DMS79 treated with DMSO at 0.1 percent for 48 hours (cell line): ENCODE results near the gene SLC52A1.
"Not testable (repeated sequence)": the region's sequence is repeated elsewhere in the genome, so short reads cannot be mapped to it uniquely, and the experiment has no call there.

Experiments
- DNase-seq: peaks from one replicate; lab custom pipeline; 2025; lab: John Stamatoyannopoulos, UW

Gene SLC52A1

DNA sequence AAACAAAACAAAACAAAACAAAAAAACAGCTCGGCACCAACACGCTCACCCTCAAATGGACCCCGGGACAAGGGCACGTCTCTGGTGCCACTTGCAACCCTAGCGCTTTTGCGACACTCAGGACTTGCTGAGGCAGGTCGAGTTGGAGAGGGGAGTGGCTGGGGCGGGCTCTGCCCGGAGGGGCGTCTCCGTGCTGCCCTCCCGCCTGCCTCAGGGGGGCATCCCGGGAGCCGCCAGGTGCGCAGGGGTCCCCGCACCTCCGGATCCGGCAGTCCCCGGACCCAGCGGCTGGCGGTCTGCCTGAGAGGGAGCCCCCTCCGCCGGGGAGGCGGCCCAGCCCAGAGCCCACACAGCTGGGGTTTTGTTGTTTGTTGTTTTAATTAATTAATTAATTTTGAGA, at the start of gene SLC52A1:
TSS of gene SLC52A1 (minus strand) at position 112 of the 400 bp plus-strand sequence. CDS start 820 bp downstream, outside the sequence.
- DNase-seq, result peak; percentile 47

DNA sequence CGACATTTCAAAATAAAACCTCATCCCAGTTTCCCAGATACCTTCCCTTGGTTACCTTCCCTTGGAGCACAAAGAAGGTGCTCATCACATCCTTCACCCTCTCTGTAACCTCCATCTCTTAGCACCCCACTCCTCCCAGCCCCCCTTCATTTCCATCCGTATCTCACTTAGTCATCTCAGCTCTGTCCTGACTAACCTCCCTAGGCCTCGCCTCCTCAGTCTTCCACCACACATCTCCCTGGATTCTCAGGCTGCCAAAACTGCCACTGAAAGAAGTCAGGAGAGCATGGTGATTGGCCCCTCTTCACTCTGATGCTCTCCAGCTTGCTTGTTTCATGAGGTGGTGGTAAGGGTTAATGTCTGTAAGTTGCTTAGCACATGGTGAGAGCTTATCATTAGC, 45.4 kb upstream of the SLC52A1 start:
- DNase-seq, result no peak

DNA sequence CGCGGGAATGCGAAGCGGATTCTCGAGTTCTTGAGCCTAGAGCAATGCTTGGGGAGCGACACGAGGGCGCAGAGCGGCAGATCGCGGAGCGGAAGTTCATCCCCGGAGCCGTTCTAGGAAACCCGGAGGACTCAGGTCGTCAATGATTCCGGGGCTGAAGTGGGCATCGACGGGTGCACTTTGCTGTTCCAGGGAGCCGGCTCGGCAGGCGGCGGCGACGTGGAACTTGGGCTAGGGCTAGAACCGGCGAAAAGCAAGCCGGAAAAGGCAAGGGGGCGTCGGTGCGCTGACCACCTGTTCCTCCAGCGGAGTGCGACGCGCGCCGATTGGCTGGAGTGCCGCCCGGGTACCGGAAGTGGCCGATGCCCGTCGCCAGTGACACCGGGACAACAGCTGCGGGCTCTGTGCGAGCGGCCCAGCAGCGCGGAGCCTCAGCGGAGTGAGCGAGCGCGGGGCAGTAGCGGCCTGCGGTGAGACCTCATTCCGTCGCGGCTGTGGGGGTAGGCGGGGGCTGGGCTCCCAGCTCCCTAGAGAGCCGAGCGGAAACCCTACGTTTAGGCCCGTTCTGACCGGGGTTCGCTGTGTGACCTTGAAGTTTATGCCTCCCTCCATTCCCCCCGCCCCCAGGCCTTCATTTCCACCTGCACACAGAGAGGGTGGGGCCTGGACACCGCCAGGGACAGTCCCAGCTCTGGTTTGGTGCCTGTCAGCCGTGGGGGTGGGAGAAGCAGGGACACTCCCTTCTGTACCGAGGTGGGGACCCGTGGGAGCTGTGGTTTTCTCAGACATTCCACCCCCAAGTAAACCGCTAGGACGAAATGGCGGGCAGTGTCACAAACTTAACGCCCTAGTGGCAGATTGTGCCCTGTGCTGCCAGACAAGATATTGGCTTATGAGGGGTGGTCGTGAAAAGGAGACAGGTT, 43.1 kb upstream of the SLC52A1 start, which contains the start of gene ZFP3:
TSS of gene ZFP3 (plus strand) at position 362 of the 923 bp plus-strand sequence. CDS start 13,038 bp downstream, outside the sequence.
- DNase-seq, result peak; percentile 96

DNA sequence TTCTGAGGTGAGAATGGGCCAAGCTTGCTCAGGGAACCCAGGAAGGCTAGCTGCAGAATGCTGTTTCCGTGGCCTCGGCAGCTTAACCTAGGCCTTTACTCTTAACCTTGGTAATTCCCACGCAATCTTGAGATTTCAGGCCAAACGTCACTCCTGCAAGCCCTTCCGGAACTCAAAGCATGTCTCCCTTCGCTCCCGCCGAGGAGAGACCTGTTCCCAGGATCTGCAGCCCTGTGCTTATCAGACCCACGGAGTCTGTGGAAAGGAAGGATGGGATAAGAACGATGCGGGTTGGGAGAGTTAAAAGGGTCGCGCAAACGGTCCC, 42.5 kb upstream of the SLC52A1 start:
- no peak for DNase-seq

DNA sequence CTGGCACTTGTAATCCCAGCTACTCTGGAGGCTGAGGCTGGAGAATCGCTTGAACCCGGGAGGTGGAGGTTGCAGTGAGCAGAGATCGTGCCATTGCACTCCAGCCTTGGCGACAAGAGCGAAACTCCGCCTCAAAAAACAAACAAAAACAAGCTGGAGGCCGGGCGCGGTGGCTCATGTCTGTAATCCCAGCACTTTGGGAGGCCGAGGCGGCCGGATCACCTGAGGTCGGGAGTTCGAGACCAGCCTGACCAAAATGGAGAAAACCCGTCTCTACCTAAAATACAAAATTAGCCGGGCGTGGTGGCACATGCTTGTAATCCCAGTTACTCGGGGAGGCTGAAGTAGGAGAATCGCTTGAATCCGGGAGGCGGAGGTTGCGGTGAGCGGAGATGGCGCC, 42.0 kb upstream of the SLC52A1 start:
- DNase-seq, result not testable (repeated sequence)

DNA sequence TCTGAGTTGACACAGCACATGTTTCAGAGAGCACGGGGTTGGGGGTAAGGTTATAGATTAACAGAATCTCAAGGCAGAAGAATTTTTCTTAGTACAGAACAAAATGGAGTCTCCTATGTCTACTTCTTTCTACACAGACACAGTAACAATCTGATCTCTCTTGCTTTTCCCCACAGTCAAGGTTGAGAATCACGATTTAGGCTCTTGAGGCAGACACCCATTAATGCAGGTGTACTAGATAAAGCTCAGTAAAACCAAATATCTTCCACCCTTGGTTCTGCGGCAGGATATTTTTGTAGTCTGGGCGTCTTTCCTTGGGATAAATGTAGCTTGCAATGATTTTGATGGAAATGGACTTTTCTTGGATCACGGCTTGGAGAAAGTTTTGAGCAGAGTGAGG, 40.2 kb upstream of the SLC52A1 start:
- DNase-seq, result not testable (repeated sequence)

DNA sequence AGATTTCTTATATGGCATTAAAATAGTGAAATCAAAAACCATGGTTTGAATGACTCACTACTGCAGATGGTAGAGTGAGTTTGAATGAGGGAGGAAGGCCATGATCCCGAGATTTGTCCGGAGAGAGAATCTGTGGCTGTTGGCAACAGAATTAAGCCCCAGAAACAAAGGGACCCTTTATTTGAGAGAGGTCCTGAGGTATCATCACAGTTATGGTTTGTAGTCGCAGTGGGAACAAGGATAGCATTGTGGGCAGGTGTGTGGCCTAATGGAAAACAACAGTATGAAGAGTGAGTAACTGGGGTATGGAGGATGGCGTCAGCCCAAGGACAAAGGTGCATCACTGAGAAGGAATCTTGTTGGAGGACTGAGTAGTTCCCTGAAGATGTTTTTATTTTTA, 34.5 kb upstream of the SLC52A1 start:
- no peak for DNase-seq

DNA sequence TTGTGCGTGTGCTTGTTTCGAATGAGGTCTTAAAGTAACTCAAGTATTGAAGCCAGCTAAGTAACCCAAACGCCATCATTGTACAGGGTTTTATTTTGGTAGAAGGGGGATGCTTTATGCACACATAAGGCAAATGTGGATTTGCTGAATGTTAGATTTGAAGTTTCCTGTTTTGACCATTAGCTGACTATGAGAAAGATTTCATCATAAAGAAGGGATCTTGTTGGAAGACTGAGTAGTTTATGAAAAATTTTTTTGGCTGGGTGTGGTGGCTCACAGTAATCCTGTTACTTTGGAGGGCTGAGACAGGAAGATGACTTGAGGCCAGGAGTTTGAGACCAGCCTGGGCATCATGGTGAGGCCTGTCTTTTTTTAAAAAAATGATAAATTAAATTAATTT, 33.0 kb upstream of the SLC52A1 start:
- no peak for DNase-seq

DNA sequence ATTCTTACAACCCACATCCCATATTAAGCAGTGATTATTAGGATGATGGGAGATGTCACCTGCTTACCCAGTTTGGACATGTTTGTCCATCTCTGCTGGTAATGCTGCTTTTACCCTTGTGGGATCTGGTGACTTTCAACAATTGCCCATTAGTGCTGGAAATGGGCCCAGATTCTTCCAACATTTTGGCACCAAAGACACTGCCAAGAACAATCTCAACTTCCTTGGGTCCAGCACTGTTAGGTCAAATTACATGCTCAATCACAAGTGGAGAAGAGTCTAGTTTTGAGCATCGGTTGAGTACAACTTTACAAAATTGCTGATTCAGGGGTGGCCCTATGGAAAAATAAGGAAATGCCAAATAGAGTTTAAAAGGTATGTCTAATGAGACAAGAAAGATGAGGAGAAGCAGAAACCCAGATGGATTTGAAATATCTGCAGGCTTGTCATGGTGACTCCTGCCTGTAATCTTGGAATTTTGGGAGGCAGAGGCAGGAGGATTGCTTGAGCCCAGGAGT, 30.1 kb upstream of the SLC52A1 start:
- peak; percentile 47 for DNase-seq

DNA sequence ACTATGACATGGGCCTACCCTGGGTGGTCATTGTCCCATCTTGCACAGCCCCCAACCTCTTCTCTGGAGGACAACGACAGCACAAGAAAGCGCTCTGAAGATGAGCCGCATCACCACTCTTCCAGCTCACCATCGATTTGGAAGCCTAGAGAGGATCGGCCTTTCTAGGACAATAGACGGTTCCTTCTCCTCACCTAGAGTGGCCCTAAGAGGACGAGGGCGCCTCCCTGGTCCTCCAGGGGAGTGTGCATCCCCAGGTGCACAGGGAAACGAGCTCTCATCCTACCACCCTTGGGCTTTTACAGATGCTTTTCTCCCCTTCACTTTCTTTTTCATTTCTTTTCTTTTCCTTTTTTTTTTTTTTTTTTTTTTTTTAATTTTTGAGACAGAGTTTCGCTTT, 20.3 kb upstream of the SLC52A1 start:
- no peak for DNase-seq

DNA sequence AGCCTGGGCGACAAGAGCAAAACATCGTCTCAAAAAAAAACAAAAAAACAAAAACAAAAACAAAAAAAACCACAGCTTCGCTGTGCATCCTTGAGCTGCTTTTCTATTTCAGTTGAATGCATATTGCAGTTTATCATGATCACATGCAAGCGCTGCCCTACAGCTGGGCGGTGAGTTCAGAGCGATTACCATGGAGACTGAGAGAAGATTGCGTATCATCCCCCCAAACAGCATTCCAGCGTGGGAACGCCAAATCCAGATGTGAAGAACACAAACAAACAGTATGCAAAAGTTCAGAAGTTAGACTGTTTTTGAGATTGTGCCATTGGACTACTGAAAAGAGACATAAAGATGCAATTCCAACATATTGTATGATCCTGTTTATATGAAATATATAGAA, 15.1 kb upstream of the SLC52A1 start:
- no peak for DNase-seq

DNA sequence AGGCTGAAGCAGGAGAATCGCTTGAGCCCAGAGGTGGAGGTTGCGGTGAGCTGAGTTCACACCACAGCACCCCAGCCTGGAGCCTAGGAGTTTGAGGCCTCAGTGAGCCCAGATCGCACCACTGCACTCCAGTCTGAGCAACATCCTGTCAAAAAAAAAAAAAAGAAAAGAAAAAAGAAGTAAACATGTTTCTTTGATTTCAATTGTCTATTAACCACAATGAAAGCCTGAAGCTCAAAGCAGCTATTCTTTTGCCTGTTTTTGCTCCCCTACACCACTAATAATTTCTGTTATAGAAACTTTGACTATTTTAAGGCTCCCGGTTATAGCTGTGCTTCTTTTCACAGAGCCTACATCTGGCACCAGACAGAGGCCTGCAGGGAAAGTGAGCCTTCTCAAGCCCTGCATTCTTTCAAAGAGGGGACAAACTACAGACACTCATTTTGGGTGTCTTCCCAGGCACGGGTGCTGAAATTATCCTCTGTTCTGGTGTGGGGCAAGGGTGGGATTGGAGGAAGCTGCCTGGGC, 14.2 kb upstream of the SLC52A1 start:
- DNase-seq, result no peak

DNA sequence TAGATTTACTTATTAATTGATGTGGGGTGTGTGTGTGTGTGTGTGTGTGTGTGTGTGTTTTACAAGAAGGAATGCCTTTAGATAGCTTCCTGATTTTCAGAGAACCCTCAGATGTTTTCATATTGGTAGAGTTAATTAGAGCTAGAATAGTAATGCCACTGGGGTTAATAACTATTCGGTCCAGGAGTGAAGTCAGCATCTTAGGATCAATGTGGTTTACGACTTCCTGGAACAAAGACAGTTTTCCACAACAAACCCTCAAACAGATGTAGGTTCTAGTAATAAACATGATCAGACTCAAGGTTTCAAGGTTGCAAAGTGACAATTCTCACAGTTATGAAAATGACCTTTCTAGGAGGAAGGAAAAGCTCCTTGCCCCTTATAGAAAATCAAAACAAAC, 12.2 kb upstream of the SLC52A1 start:
- DNase-seq, result no peak

DNA sequence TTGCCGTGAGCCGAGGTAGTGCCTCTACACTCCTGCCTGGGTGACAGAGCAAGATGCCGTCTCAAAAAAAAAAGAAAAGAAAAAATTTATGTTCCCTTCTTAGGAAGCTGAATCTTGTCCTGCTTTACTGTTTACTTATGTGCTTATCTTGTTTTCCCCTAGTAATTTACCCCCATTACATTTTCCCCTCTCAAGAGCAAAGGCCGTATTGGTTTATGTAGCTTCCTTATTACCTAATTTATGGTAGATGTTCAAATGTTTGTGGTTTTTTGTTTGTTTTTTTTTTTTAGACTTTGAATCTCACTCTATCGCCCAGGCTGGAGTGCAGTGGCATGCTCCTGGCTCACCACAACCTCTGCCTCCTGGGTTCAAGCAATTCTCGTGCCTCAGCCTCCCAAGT, 10.3 kb upstream of the SLC52A1 start:
- DNase-seq, result no peak

DNA sequence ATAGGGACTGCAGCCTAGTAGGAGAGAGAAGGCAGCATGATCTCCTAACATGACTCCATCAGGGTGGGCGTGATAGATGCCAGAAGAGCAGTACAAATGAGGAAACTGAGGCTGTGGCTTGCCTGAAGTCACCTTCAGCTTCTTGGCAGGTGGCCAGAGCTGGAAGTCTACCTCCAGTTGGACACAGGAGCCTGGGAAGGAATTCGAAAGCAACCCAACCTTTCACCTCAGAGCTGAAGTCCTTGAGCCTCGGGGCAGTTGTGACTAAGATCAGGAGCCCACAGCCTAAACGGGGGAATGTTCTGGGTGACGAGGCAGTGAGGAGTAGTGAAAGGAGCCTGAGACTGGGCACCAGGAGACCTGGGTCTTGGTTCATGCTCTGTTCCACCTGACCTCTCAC, 9.4 kb upstream of the SLC52A1 start:
- DNase-seq, result no peak

DNA sequence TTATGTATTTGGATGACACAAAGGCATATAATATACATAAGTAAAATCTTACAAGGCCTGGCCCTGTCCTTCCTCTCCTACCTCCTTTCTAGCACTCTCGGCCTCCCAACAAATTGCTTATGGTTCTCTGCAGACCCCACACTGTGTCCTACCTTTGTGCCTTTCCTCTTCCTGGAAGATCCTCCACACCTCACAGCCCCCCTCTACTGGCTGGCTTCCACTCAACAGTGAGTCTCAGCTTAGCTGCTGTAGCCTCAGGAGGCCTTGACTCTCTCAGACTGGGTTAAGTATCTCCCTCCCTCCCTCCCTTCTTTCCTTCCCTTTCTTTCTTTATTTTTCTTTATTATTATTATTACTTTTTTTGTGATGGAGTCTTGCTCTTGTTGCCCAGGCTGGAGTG, 8.3 kb upstream of the SLC52A1 start:
- no peak for DNase-seq

DNA sequence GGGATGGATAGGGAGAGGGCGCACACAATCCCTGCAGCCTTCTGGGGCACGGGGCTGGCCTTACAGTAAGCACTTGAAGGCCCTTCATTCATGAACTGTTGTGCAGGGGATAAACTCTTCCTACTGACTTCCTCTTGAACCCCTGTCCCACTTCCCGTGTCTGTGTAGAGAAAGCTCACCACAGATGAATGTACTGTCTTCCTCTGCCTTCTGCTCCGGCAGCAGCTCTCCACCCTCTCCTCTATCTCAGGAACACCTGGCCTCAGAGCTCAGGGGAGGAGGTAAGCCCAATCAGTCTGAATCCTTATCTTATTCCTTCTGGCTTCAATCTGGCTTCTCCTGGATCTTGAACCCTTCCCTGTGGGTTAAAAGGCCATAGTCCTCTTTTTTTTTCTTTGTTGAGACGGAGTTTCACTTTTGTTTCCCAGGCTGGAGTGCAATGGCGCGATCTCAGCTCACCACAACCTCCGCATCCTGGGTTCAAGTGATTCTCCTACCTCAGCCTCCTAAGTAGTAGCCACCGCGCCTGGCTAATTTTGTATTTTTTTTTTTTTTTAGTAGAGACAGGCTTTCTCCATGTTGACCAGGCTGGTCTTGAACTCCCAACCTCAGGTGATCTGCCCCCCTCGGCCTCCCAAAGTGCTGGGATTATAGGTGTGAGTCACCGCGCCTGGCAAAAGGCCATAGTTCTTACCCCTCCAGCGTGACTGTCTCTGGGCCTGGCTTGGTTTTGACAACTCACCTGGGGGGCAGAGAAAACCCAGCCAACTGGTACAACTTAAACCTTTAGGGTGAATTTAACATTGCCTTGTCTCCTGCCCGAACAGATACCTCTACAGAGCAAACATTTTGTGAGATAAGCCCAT, 7.2 kb upstream of the SLC52A1 start:
- no peak for DNase-seq

DNA sequence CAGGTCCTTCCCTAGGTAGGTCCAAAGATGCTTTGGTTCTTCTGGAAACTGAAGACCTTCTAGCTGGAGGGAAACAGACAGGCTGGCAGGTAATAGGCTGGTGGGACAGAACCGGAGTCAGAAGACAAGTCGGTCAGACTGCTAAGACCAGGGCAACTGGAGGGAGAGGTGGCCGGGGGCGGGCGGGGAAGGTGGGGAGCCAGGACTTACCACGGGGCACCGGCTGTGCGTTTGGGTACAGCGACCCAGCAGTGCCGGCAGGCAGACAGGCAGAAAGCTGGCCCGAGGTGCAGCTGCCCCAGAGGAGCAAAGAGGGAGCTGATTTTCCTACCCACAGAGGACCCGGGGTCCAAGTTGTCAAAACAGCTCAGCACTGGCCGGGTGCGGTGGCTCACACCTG, 575 bp downstream of the SLC52A1 start:
- DNase-seq, result no peak

DNA sequence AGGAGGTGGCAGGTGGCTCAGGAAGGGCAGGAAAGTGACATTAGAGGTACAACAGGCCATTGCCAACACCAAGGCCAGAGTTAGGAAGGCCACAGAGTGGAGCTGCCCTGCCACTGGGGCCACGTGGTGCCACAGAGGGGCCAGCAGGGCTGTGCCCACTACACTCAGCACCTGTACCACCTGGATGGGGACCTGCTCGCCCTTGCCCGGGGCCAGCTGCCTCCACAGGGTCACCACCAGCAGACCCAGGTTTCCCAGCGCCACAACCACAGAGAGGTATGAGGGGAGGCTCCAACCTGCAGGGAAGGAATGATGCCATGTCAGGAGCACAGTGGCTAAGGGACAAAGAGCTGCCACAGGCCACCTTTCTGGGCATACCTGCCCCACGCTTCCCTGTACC, 1.2 kb downstream of the SLC52A1 start:
- DNase-seq, result no peak

DNA sequence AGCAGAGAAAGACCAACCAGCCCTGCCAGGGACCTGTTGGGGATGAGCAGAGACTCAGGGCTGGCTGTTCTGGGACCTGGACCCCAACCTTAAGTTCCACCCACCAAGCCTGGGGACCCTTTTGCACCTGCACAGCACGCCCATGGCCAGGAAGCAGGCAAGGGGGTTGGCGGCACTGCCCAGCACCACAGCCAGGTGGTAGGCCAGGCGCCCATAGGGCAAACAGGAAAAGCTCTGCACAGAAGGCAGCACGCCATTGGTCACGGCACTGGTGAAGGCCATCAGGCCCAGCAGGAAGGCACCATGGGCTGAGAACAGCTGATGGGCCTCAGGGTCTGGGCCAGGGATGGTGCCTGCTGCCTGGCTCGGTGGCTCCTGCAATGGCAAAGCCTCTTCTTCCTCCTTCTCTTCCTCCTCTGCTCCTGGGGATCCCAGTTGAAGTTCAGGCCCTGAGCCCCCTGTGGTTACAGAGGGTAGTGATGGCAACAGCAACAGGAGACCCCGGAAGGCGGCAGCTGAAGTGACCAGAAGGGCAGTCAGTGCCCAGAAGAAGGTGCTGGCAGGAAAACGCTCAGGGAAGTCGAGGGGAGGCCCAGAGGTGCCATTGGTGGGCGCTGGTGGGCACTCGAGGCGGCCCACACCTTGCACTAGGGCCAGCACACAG, 1.7 kb downstream of the SLC52A1 start:
- DNase-seq, result no peak

DNA sequence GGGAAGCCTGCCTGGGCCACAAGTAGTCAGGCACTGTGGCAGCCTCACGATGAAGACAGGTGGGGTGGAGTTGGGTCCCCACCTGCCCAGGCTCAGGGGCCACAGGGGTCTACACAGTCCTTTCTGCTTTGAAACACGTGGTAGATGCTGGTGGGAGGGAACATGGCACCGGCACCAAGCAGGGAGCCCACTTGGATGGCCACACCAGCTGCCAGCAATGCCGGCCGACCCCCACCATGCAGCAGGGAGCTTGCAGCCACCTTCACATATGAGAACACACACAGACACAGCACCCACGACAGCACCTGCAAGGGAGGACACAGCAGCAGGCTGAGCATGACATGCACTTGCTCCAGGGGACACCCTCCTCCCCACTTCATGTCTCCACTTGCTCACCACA, 2.4 kb downstream of the SLC52A1 start:
- DNase-seq, result no peak
